ENCODE results near the gene MGARP.

DNA sequence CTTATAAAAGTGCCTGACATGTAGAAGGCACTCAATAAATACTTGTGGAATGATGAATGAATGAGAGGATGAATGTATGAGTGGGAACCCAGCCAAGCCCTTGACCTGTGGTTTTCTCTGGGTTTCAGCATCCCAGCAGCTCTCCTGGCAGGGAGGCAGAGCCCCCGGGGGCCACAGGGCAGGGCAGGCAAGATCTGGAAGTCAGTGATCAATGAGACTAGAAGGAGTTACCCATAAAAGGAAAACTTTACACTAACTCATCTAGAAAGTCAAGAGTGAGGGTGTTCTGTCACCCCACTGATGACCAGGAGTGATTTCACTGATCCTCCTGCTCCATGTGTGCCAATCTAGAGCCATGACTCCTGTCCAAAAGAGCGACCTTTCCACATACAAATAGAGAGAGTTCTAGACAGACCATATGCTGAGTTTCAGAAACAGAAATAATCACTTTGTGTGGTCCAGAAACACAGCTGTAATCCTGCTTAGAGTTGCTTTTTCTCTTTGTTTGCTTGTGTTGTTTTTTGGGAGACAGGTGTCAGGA, 37.4 kb downstream of the MGARP start:
- TF ChIP-seq, protein P1, sequence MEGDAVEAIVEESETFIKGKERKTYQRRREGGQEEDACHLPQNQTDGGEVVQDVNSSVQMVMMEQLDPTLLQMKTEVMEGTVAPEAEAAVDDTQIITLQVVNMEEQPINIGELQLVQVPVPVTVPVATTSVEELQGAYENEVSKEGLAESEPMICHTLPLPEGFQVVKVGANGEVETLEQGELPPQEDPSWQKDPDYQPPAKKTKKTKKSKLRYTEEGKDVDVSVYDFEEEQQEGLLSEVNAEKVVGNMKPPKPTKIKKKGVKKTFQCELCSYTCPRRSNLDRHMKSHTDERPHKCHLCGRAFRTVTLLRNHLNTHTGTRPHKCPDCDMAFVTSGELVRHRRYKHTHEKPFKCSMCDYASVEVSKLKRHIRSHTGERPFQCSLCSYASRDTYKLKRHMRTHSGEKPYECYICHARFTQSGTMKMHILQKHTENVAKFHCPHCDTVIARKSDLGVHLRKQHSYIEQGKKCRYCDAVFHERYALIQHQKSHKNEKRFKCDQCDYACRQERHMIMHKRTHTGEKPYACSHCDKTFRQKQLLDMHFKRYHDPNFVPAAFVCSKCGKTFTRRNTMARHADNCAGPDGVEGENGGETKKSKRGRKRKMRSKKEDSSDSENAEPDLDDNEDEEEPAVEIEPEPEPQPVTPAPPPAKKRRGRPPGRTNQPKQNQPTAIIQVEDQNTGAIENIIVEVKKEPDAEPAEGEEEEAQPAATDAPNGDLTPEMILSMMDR (IDR thresholded peaks at IDR 0.05): no peak
- TF ChIP-seq POLR2AphosphoS5 (IDR thresholded peaks at IDR 0.05; ENCODE audit: low read depth, low read length) (no peak), SIN3A (IDR thresholded peaks at IDR 0.05; ENCODE audit: borderline replicate concordance, insufficient read depth, low read depth, low read length) (no peak)
